B cell (primary cell): ENCODE results near the gene PRICKLE2. TPM values are rescaled to one million over a fixed set of nuclear protein-coding genes. Genes with fewer than 3 reads are reported as not detected.

ENCODE experiments used
- ATAC-seq: fragments of 200-7000 bp; cut with Tn5 transposase; one replicate; pipeline ENCODE4 v1.10.0; 2021; ENCODE audit warnings: low read depth, mild to moderate bottlenecking, moderate number of reproducible peaks, moderate library complexity
- CTCF ChIA-PET: fragments of 350-600 bp; sonication (Branson Sonifier 250); formaldehyde crosslinking; loops from one replicate; lab custom pipeline; 2021; ENCODE audit warnings: antibody characterized with exemption, inconsistent platforms; lab: Charles Lee
- POLR2A ChIA-PET: fragments of 350-600 bp; sonication (Branson Sonifier 250); formaldehyde crosslinking; loops from one replicate; lab custom pipeline; 2021; ENCODE audit warnings: antibody characterized with exemption; lab: Charles Lee
- DNase-seq: peaks from one replicate; pipeline ENCODE4 v3.0.0; 2013
- H2AFZ ChIP-seq: 2 replicates; pipeline ENCODE4 v1.6.1; 2012; ENCODE audit warnings: mild to moderate bottlenecking, low read depth, low read length; ENCODE audit not compliant: insufficient read depth, poor library complexity, severe bottlenecking
- H3K27ac ChIP-seq, 2 donors: 1 replicate in 1 of 2; 2 replicates in 1 of 2; pipeline ENCODE4 v1.5.1; 2012 to 2013; ENCODE audit warnings: low read length in 2 of 2, mild to moderate bottlenecking in 2 of 2, moderate library complexity in 1 of 2
- H3K27me3 ChIP-seq, 4 experiments: fragments of 200-600 bp in 1 of 4; sonication (generic) in 1 of 4; replicated peaks in 1 of 4; 1 replicate in 2 of 4; 2 replicates in 2 of 4; pipeline versions ENCODE4 v1.6.1 to v1.7.0; 2013 to 2016; ENCODE audit warnings: low read length in 3 of 4, mild to moderate bottlenecking in 2 of 4, mixed read lengths in 1 of 4, moderate library complexity in 1 of 4; ENCODE audit not compliant: insufficient read depth in 4 of 4, control insufficient read depth in 3 of 4; ENCODE audit errors: control extremely low read depth in 1 of 4
- H3K36me3 ChIP-seq, 2 experiments: replicated peaks in 1 of 2; 1 replicate in 1 of 2; 2 replicates in 1 of 2; pipeline versions ENCODE4 v1.6.1 to v1.7.1; 2013; ENCODE audit warnings: low read length in 1 of 2; ENCODE audit not compliant: insufficient read depth in 2 of 2, control insufficient read depth in 1 of 2; ENCODE audit errors: control extremely low read depth in 1 of 2, extremely low read depth in 1 of 2
- H3K4me1 ChIP-seq, 2 donors: fragments of 200-600 bp in 1 of 2; sonication (generic) in 1 of 2; 1 replicate in 1 of 2; 2 replicates in 1 of 2; pipeline versions ENCODE4 v1.5.1 to v1.6.1; 2013 to 2017; ENCODE audit warnings: low read length in 2 of 2; ENCODE audit not compliant: control insufficient read depth in 2 of 2, insufficient read depth in 2 of 2
- H3K4me2 ChIP-seq: replicated peaks from 2 replicates; pipeline ENCODE3; 2012; ENCODE audit warnings: mild to moderate bottlenecking, low read depth, low read length; ENCODE audit not compliant: poor library complexity, severe bottlenecking
- H3K4me3 ChIP-seq, 5 experiments: fragments of 200-600 bp in 1 of 5; sonication (generic) in 1 of 5; 1 replicate in 3 of 5; 2 replicates in 2 of 5; pipeline versions ENCODE4 v1.5.1 to v1.7.0; 2011 to 2016; ENCODE audit warnings: low read length in 4 of 5, mild to moderate bottlenecking in 4 of 5, low read depth in 2 of 5, control low read depth in 1 of 5, moderate library complexity in 1 of 5; ENCODE audit not compliant: insufficient read depth in 1 of 5; ENCODE audit errors: control extremely low read depth in 1 of 5, extremely low read depth in 1 of 5
- H3K79me2 ChIP-seq: fragments of 200-600 bp; sonication (generic); one replicate; pipeline ENCODE4 v1.6.0; 2016; ENCODE audit warnings: low read length; ENCODE audit not compliant: control insufficient read depth, insufficient read depth
- H3K9ac ChIP-seq: fragments of 200-600 bp; sonication (generic); 2 replicates; pipeline ENCODE4 v1.6.1; 2017; ENCODE audit warnings: mild to moderate bottlenecking, low read length, moderate library complexity
- H3K9me3 ChIP-seq, 3 donors: one replicate each; pipeline versions ENCODE4 v1.6.1 to v1.7.1; 2013; ENCODE audit warnings: low read length in 2 of 3; ENCODE audit not compliant: control insufficient read depth in 2 of 3, insufficient read depth in 1 of 3; ENCODE audit errors: control extremely low read depth in 1 of 3
- H4K20me1 ChIP-seq: 2 replicates; pipeline ENCODE4 v1.6.0; 2012; ENCODE audit warnings: mild to moderate bottlenecking, low read length; ENCODE audit not compliant: insufficient read depth, control insufficient read depth, poor library complexity, severe bottlenecking
- H3K27ac Mint-ChIP-seq: one replicate; pipeline ENCODE4 v1.8.0; 2021; ENCODE audit warnings: mixed read lengths
- H3K27me3 Mint-ChIP-seq: one replicate; pipeline ENCODE4 v1.8.0; 2021; ENCODE audit warnings: mixed read lengths
- H3K4me1 Mint-ChIP-seq: one replicate; pipeline ENCODE4 v1.8.0; 2021; ENCODE audit warnings: mixed read lengths
- H3K4me3 Mint-ChIP-seq: one replicate; pipeline ENCODE4 v1.8.0; 2021; ENCODE audit warnings: mixed read lengths
- H3K9me3 Mint-ChIP-seq: one replicate; pipeline ENCODE4 v1.8.0; 2022; ENCODE audit warnings: mixed read lengths; ENCODE audit not compliant: insufficient read depth
- EZH2 ChIP-seq: IDR thresholded peaks from 2 replicates; pipeline ENCODE4 v1.6.1; 2012; ENCODE audit warnings: borderline replicate concordance, low read depth, mild to moderate bottlenecking, moderate library complexity, low read length; ENCODE audit not compliant: insufficient read depth, poor library complexity, severe bottlenecking
- WGBS: methylation state at CpG from one replicate; pipeline ENCODE4 v1.1.5; 2013; ENCODE audit warnings: missing lambda C conversion rate; ENCODE audit not compliant: insufficient coverage; 5-methylcytosine and 5-hydroxymethylcytosine counted together
- intact Hi-C: fragments of 100-400 bp; cut with micrococcal nuclease; formaldehyde crosslinking; loops from one replicate; pipeline ENCODE4 v1.10.0; 2022
- polyA plus RNA-seq: library from polyadenylated mRNA; depleted of rRNA; stranded (reverse); fragments of >200 nt; gene quantifications from 2 replicates; pipeline ENCODE4 v1.2.3, GENCODE V29; 2012
- total RNA-seq, 2 donors: library from RNA; stranded (reverse); fragments of 120-200 nt in 1 of 2; gene quantifications; 1 replicate in 1 of 2; 2 replicates in 1 of 2; pipeline versions ENCODE4 v1.2.3 to v1.2.4, GENCODE V29; 2013 to 2022
- TF ChIP-seq, protein P1 (sequence below): fragments of 200-600 bp; IDR thresholded peaks from one replicate; pipeline ENCODE4 v1.8.0; 2022; ENCODE audit warnings: antibody characterized with exemption, mild to moderate bottlenecking

PRICKLE2 gene
- total and polyA plus RNA-seq, 2 donors (not counting 1 experiment from before 2014, with no cell fraction given) = 0.30 to 1.4 TPM

GRCh38 chr3:64133272-64133671, 92.0 kb downstream of the PRICKLE2 start:
- no peak overlapping the region for H2AFZ ChIP-seq
- Mint-ChIP-seq H3K4me3 (no peak overlapping the region), H3K9me3 (no peaks in the 10 kb centered on the region), H3K27me3 (no peaks in the 10 kb centered on the region), H3K27ac (no peak overlapping the region), H3K4me1 (no peaks in the 10 kb centered on the region)
- no peak overlapping the region for H3K27ac ChIP-seq
- H3K9ac ChIP-seq = no peak overlapping the region
- no peaks in the 10 kb centered on the region for H3K4me1 ChIP-seq
- ChIA-PET CTCF (no interaction called here), POLR2A (no interaction called here)
- intact Hi-C loops = no loop called here
- H3K4me2 ChIP-seq = no peak overlapping the region
- no peak for DNase-seq
- no peak overlapping the region for H3K4me3 ChIP-seq
- TF ChIP-seq, protein P1, sequence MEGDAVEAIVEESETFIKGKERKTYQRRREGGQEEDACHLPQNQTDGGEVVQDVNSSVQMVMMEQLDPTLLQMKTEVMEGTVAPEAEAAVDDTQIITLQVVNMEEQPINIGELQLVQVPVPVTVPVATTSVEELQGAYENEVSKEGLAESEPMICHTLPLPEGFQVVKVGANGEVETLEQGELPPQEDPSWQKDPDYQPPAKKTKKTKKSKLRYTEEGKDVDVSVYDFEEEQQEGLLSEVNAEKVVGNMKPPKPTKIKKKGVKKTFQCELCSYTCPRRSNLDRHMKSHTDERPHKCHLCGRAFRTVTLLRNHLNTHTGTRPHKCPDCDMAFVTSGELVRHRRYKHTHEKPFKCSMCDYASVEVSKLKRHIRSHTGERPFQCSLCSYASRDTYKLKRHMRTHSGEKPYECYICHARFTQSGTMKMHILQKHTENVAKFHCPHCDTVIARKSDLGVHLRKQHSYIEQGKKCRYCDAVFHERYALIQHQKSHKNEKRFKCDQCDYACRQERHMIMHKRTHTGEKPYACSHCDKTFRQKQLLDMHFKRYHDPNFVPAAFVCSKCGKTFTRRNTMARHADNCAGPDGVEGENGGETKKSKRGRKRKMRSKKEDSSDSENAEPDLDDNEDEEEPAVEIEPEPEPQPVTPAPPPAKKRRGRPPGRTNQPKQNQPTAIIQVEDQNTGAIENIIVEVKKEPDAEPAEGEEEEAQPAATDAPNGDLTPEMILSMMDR = no peak
- TF ChIP-seq EZH2 = no peak
- no peaks in the 10 kb centered on the region for H3K79me2 ChIP-seq
- no peaks in the 10 kb centered on the region for H4K20me1 ChIP-seq
- no peaks in the 10 kb centered on the region for H3K27me3 ChIP-seq
- no peaks in the 10 kb centered on the region for H3K36me3 ChIP-seq
- 86% methylated on average over 2 of the region's 2 CpGs for WGBS
- no peaks in the 10 kb centered on the region for H3K9me3 ChIP-seq
- no peak for ATAC-seq

- Histone ChIP-seq H3K4me3 (no peak overlapping the region), H3K4me2 (no peak overlapping the region), H3K79me2 (no peaks in the 10 kb centered on the region), H3K36me3 (no peaks in the 10 kb centered on the region), H2AFZ (no peak overlapping the region), H3K4me1 (no peaks in the 10 kb centered on the region), H3K9me3 (no peaks in the 10 kb centered on the region), H3K9ac (no peak overlapping the region), H3K27ac (no peak overlapping the region), H4K20me1 (no peaks in the 10 kb centered on the region), H3K27me3 (no peaks in the 10 kb centered on the region)
- POLR2A ChIA-PET = no interaction called here
- no peak for ATAC-seq
- Mint-ChIP-seq H3K4me1 (no peaks in the 10 kb centered on the region), H3K27me3 (no peaks in the 10 kb centered on the region), H3K9me3 (no peaks in the 10 kb centered on the region), H3K27ac (no peak overlapping the region), H3K4me3 (no peak overlapping the region)
- intact Hi-C loops = no loop called here
- CTCF ChIA-PET = no interaction called here
- no peak for TF ChIP-seq EZH2
- DNase-seq = no peak
- whole genome bisulfite sequencing = 75% methylated on average over 1 of the region's 2 CpGs
Observed at GRCh38 chr3:64131725-64132469, 93.4 kb downstream of the PRICKLE2 start.
